B cell (primary cell): ENCODE measurements around the gene PCGF2.

Experiments used
- EZH2 ChIP-seq: IDR thresholded peaks from 2 replicates; pipeline ENCODE4 v1.6.1; 2012; ENCODE audit warnings: borderline replicate concordance, low read depth, mild to moderate bottlenecking, moderate library complexity, low read length; ENCODE audit not compliant: insufficient read depth, poor library complexity, severe bottlenecking
- TF ChIP-seq, protein P1 (sequence below): fragments of 200-600 bp; IDR thresholded peaks from one replicate; pipeline ENCODE4 v1.8.0; 2022; ENCODE audit warnings: antibody characterized with exemption, mild to moderate bottlenecking

DNA sequence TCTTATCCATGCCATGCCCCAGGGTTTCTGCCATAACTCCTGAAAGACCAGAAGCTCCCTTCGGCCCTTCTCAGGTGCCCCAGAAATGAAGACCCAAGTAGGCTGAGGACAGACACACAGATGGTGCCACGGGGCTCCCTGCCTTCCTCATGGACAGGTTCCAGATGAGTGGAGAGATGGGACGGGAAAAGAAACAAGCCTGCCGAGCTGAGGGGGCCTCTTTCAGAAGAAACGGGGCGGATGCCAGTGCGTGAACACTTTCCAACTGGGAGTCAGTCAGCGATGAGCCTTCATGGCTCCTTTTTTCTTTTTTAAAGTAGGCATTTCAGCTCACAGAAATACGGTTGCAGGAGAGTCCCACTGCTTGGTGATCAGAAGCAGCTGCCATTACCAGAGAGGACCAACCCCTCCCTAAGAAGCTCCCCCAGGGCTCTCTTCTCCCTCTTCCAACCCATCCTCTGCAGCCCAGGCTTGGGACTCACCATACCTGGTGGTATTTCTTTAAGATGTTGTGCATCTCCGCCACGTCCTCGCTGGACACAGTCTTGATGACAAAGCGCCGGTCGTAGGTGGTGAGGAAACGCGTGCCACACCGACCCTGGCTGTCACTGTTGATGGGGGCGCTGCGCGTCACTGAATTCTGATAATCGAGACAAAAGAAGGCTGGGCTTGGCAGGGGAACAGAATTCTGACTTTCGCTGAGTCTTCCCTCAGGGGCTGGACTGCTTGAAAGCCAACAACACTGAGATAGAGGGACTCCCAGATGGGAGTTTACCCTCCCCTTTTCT is 32.0 kb upstream of the PCGF2 start:
- TF ChIP-seq EZH2, result no peak
- TF ChIP-seq, protein P1, sequence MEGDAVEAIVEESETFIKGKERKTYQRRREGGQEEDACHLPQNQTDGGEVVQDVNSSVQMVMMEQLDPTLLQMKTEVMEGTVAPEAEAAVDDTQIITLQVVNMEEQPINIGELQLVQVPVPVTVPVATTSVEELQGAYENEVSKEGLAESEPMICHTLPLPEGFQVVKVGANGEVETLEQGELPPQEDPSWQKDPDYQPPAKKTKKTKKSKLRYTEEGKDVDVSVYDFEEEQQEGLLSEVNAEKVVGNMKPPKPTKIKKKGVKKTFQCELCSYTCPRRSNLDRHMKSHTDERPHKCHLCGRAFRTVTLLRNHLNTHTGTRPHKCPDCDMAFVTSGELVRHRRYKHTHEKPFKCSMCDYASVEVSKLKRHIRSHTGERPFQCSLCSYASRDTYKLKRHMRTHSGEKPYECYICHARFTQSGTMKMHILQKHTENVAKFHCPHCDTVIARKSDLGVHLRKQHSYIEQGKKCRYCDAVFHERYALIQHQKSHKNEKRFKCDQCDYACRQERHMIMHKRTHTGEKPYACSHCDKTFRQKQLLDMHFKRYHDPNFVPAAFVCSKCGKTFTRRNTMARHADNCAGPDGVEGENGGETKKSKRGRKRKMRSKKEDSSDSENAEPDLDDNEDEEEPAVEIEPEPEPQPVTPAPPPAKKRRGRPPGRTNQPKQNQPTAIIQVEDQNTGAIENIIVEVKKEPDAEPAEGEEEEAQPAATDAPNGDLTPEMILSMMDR, result no peak
